Hematopoietic multipotent progenitor cell treated with erythropoietin and hydrocortisone succinate and interleukin-3 and kit ligand, for 8 days (in vitro differentiated cells): Measurements from ENCODE around the gene RBMS1.

Experiments used
- DNase-seq: peaks from one replicate; pipeline ENCODE4 v3.0.0-alpha.2; 2015

Gene RBMS1

GRCh38 chr2:160245614-160246155 is 247.9 kb downstream of the RBMS1 start:
- DNase-seq: no peak

GRCh38 chr2:160242893-160243564 is 250.6 kb downstream of the RBMS1 start:
- DNase-seq: no peak

DNA sequence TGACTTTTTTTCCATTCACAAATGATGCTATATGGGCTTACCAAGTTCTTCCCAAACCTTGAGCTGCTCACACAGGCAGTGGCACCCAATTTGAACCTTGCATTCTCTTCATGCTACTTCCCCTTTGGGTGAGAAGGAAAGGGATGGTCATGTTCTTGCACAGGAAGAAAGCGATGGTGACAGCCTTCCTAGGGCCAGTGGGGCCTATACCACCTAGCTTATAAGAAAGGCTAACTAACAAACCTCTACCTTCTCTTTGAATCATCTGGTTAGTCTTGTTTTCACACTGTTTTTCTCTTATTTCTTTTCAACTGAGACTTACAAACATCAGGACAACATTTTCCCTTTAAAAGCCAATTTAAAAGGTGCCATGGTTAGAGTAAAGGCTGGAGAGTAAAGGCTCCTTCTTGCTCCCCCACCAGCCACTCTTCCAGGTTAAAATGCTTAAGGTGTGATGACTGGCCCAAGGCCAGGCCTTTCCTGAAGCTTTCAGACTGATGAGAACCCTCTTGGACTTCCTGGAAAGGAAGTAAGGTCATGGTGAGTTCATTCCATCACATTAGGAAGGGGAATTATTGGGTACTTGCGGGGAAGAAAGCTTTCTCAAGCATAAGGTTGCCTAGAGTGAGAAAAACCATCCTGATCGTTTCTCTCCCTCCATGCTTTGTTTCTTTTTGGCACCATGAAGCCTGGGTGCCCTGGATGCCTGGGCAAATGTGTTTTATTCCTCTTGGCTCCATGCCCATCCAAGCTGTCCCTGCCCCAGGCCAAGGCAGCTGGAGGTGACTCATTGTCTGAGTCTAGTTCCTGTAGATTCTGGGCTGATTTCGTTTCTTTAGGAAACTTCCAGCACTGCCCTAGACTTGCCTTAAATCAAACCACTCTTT is 252.1 kb downstream of the RBMS1 start:
- DNase-seq: no peak

DNA sequence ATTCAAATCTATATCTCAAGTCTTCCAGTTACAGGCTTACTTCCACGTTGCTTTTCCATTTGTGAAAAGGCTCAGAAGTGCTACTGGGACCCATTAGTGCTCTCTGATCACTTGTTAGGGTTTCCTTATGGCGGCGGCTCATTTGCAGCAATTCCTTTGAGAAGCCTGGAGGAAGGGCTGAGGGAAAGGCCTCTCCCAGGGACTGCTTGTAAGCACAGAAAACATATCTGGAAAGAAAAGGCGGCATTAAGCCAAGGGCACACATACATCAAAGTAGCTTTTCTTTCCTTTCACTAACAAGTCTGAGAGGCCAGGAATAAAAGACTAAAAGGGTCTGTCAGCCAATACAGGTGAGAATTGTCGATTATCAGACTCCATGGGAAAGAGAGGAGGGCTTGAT is 254.2 kb downstream of the RBMS1 start:
- no peak for DNase-seq

DNA sequence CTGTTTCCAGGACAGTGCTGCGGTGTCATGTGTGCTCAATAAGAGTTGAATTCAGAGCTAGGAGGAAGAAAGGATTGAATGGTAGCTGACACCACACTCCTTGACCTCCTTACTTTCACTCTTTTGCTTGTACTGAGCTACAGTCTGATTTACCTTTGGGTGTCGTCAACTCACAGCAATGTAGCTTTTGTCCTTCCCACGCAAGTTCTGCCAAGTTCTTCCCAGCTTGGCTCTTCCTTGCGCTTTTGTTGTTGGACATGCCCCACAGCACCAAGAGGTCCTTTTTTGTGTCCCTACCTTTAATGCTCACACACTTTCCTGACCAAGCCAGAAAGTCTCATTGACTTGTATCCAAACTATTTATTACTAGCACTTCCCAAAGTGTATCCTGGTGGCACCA is 255.2 kb downstream of the RBMS1 start:
- no peak for DNase-seq

DNA sequence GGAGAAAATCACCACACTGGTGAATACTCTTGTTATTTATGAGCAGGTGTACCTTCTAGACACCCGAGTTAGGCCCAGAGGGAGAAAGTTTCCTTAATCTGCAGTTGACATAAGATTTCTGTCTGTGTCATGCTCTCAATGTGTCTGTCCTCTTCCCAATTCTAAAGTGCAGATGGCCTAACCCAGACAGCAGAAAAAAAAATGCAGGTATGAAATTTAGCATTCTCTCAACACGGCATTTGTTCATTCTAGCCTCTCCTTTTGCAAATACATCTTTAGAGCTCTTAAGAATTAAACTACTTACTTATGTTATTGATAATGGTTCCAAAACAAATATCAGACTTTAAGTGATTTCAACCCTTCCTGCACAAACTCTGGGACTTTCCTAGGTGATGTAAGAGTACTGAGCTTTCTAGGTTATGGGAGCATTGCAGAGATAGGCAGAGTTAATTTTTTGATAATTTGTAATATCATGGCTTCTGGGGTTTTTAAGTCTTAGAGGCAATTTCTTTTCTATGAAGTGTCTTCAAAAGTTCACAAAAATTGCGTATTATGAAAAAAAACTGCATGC is 260.6 kb downstream of the RBMS1 start:
- no peak for DNase-seq

- no peak for DNase-seq
Observed at GRCh38 chr2:160229591-160229990, 264.0 kb downstream of the RBMS1 start.

GRCh38 chr2:160228141-160228917 is 265.3 kb downstream of the RBMS1 start:
- no peak for DNase-seq

DNA sequence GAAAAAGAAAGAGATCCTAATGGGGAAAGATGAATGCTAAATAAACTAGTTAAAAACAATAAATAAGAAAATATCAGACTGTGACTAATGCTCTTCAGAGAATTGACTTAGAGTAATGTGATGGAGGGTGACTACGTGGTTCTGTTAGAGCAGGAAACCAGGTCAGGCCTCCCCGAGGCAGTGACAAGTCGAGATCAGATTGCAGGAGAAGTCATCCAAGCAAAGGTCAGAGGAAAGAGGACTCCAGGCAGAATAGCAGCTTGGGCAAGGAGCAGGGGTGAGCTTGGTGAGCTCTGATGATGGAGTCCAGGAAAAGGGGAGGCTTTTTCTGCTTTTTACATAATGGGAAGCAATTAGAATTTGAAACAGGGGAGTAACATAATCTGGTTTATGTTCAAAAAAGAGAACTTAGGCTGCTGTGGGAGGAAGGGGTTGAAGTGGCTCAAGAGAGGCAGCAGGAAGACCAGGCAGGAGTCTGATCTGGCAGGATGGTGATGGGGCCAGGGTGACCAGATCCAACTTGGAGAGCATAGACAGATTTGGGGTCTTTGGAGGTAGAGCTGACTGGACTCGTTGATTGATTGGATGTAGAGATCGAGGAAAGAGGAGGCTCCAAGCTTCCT is 266.2 kb downstream of the RBMS1 start:
- no peak for DNase-seq

DNA sequence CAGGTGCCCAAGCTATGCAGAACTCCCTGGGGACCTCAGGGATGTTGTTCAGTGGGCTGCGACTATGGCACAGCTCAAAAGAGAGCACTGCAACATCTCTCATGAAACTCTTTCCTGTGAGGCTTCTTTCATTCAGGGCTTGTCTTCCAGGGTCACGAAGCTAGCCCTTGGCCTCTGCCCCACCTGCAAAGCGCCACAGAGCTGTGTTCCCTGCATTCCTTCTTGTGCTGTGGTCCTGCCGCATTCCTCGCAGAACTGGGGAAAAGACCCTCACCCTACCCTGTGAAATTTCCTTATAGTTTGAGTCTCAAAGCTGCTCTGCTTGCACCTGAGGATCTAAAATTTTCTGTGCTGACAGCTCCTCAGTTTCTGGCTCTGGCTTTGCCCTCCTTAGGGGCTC is 267.2 kb downstream of the RBMS1 start:
- no peak for DNase-seq

DNA sequence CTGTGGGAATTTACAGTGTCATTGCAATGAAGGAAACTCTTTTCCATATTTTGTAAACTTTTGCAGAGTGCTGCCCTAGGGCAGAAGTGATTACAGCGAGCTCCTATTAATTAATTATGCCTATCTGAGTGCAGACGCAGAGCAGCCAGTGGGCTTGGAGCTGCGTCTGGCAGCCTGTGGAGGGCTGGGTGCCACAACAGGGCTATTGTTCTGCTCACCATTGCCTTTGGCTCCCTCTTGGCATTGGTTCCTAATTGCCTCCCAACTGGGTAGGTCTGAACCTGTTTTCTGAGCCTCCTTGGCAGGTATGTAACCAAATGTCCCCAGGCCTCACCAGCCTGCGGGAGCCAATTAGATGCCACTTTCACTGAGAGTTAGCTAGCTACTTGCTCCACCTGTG is 267.9 kb downstream of the RBMS1 start:
- DNase-seq: no peak

GRCh38 chr2:160224507-160224906 is 269.1 kb downstream of the RBMS1 start:
- DNase-seq: no peak

- no peak for DNase-seq
Observed at GRCh38 chr2:160224060-160224459, 269.5 kb downstream of the RBMS1 start.

DNA sequence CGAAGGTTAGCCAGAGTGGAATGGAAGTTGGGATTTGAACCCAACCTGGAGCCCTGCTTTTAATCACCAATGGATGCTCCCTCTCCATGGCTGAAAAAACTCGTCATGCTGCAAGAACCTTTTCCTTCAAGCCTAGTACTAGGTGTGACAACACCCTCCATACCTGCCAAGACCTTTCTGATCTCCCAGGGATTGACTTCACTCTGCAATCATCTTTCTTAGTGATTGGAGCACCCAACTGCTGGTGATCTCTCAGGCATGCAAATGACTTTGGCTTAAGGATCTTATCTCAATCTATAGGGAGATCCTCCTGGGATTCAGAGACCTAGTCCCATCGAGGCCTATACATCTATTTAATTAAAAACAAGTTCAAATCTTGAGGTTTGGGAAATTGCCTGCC is 270.0 kb downstream of the RBMS1 start:
- DNase-seq: no peak

DNA sequence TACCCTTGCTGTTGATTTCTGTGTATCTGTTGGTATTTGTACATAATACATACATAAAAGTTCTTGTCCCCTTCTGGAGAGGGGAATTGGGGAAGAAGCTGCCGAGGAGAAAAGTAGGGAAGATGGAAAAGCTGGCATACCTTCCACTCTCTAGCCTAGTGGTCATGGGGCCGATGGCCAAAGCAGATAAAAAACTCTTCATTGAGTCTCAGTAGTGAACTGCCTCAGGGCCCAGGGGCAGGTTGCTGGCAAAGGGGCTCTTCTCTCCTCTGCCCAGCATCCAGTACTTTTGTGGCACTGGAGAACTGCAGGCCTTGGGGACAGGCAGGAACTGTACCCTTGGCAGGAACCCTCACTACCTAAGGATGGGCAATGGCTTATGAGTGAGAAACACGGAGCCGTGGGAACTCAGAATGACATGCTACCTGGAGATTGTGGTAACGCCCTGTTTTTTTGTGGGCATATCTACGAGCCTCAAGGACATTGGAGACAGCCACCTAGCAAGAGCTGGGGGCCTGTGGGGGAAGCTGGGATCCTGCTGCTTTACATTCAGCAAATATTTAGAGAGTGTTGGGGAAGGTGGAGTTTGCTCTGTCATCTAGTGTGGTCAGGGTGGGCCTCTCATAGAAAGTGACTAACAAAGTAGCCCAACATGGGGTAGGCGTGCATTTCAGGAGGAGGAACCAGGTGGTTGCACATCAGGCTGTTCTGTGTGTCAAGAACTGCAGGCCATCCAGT is 270.9 kb downstream of the RBMS1 start:
- DNase-seq: no peak
